ENCODE measurements around the gene TRMT112. TPM values are rescaled to one million over a fixed set of nuclear protein-coding genes. Genes with fewer than 3 reads are reported as not detected.
"Not testable (repeated sequence)": the region's sequence is repeated elsewhere in the genome, so short reads cannot be mapped to it uniquely, and the experiment has no call there.

Gene TRMT112
- total RNA-seq, 8 experiments from 2014 or later, result 169 to 349 (median 254) TPM

DNA sequence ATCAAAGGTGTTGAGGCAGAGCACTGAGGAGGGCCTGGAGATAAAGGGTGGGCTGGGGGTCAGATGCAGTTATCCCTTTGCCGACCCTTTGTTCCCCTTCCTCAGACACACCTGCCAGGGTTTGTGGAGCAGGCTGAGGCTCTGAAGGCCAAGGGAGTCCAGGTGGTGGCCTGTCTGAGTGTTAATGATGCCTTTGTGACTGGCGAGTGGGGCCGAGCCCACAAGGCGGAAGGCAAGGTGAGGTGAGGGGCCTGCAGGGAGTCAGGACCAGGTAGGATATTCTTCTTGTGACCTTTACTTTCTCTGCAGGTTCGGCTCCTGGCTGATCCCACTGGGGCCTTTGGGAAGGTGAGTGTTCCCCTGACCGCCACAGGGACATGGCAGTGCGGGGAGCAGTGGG lies 3.2 kb upstream of the TRMT112 start:
- ATAC-seq (replicated peaks in 6 of 8), result no peak
- Histone ChIP-seq H3K4me1 (replicated peaks in 1 of 2) (peaks cover 11 to 12% of the 10 kb centered on the region in 2 donors), H3K27ac (no peak overlapping the region), H3K4me3 (no peak overlapping the region)
- WGBS, 10 experiments, result 88 to 100% (median 93%) methylated on average over 2 to 6 of the region's 7 CpGs; no CpG with 5 or more reads in 6 of the 10 experiments
- in situ Hi-C loops (cut with MboI; ENCODE audit: low pct_unique_long_range_greater_than_20kb in 2 of 9, low sequenced_read_pairs in 9 of 9, unreplicated experiment in 9 of 9), result no loop called here

DNA sequence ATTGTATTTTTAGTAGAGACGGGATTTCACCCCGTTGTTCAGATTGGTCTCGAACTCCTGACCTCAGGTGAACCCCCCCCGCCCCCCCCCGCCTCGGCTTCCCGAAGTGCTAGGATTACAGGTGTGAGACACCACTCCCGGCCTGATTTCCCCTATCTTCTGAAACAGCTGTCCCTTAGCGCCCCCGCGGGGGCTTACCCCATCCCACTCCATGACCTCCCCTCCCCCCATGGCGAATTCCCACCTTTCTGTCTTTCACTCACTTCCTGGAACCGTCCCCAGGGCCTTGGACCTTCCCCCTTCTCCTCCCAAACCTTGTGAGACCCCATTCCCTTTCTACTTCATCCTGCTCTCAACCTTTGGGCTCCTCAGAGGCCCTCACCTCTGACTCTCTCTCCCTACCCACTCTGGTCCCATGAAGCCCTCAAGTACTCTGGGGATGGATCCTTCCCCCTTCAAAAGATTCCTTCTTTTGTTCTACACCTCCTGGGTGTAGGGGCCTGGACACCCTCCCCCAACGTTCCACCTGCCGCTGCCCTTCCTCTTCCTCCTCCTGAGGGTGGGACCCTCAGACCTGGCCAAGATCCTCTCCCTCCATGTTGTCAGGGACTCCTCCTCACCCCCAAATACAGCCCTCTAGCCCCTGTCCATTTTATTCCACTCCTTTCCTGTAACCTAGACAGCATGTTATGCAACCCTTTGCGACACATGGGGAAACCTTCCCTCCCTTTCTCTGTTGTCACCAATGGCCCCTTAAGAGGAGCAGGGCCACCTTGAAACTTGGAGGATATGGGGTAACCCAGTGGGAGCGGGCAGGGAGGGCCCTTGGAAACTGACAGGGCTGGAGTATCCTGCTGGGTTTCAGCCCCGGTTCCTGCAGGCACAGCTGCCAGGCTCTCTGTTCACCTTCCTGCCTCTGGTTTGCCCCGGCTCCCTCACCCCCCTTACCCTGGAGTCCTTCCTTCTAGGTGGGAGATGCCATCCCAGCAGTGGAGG lies 1.7 kb upstream of the TRMT112 start:
- WGBS, 10 experiments, result 50 to 100% (median 78%) methylated on average over 1 to 5 of the region's 19 CpGs; no CpG with 5 or more reads in 5 of the 10 experiments
- Histone ChIP-seq H3K4me3 (peak overlapping the region; percentile 43 to 84 (median 57)), H3K27ac (peak overlapping the region; percentile 99), H3K4me1 (replicated peaks in 1 of 2) (peaks cover 11 to 12% of the 10 kb centered on the region in 2 donors)
- no peak for ATAC-seq (replicated peaks in 6 of 8)
- in situ Hi-C loops (cut with MboI; ENCODE audit: low pct_unique_long_range_greater_than_20kb in 2 of 9, low sequenced_read_pairs in 9 of 9, unreplicated experiment in 9 of 9), result no loop called here

DNA sequence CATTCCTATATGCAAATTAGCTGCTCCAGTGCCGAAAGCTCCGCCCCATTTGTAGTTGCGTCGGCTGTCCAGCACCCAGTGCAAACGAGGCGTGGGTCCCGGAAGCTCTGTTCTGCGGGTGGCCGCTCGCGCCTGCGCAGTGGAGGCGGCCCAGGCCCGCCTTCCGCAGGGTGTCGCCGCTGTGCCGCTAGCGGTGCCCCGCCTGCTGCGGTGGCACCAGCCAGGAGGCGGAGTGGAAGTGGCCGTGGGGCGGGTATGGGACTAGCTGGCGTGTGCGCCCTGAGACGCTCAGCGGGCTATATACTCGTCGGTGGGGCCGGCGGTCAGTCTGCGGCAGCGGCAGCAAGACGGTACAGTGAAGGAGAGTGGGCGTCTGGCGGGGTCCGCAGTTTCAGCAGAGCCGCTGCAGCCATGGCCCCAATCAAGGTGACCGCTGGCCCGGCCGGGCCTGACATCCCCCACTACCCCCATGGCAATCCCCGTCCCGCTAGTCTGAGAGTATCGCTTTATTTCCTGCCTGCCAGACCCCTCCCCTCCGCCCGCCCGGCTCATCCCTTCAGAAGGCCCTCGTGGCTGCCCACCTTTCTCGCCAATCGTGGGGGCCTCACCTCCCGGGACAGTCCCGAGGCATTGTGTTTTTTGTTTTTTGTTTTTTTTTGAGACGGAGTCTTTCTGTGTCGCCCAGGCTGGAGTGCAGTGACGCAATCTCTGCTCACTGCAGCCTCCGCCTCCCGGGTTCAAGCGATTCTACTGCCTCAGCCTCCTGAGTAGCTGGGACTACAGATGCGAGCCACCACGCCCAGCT lies 804 bp upstream of the TRMT112 start, which contains the start of gene PRDX5:
Gene PRDX5, plus strand, starts transcription at position 161 of the 805 bp plus-strand sequence. Its CDS starts 95 bp downstream, at position 256.
- Histone ChIP-seq H3K4me1 (replicated peaks in 1 of 2) (peaks cover 11 to 12% of the 10 kb centered on the region in 2 donors), H3K4me3 (peak within 1 kb of the TSS; percentile 43 to 84 (median 57)), H3K27ac (peak within 1 kb of the TSS; percentile 99)
- in situ Hi-C loops (cut with MboI; ENCODE audit: low pct_unique_long_range_greater_than_20kb in 2 of 9, low sequenced_read_pairs in 9 of 9, unreplicated experiment in 9 of 9), result no loop called here
- peak; percentile 60 to 90 (median 85) for ATAC-seq (replicated peaks in 6 of 8)
- WGBS, 10 experiments, result 0 to 2% (median 0%) methylated on average over 2 to 20 of the region's 61 CpGs; no CpG with 5 or more reads in 5 of the 10 experiments

DNA sequence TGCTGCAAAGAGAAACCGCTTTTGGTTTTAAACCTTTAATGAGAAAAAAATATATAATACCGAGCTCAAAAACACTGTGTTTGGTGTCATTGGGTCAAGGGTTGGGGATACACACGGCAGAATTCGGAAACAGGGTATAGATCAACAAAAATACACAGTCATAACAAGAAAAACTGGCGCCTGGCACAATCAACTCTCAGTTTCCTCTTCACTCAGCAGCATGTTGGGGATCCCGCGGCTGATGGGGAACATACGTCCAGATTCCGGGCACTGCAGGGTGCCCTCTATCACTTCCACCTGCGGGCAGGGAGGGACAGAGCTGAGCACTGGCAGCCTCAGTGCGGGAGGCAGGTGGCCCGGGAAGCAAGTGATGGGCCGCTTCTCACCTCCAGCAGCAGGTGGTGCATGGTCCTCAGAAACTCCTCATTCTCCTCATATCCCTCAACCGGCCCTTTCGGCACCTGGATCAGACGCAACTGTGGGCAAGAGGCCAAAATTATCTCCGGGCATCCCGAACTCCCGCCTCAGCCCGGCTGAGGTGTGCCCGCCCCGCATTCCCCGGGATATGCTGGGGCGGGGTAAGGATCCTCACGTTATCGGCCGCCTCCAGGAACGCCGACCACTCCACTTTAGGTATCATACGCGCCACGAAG lies 561 bp downstream of the TRMT112 start:
- H3K4me3 ChIP-seq, result peak overlapping the region; percentile 43 to 84 (median 57)
- 0 to 83% (median 20%) methylated on average over 1 to 16 of the region's 32 CpGs; no CpG with 5 or more reads in 3 of the 10 experiments for WGBS, 10 experiments
- peak in 3 of 8 experiments; percentile 0 to 6 (median 0) for ATAC-seq (replicated peaks in 6 of 8)
- H3K27ac ChIP-seq, result peak overlapping the region; percentile 79 to 99
- H3K4me1 ChIP-seq (replicated peaks in 1 of 2), result peaks cover 11 to 12% of the 10 kb centered on the region in 2 donors
- in situ Hi-C loops (cut with MboI; ENCODE audit: low pct_unique_long_range_greater_than_20kb in 2 of 9, low sequenced_read_pairs in 9 of 9, unreplicated experiment in 9 of 9), result no loop called here

DNA sequence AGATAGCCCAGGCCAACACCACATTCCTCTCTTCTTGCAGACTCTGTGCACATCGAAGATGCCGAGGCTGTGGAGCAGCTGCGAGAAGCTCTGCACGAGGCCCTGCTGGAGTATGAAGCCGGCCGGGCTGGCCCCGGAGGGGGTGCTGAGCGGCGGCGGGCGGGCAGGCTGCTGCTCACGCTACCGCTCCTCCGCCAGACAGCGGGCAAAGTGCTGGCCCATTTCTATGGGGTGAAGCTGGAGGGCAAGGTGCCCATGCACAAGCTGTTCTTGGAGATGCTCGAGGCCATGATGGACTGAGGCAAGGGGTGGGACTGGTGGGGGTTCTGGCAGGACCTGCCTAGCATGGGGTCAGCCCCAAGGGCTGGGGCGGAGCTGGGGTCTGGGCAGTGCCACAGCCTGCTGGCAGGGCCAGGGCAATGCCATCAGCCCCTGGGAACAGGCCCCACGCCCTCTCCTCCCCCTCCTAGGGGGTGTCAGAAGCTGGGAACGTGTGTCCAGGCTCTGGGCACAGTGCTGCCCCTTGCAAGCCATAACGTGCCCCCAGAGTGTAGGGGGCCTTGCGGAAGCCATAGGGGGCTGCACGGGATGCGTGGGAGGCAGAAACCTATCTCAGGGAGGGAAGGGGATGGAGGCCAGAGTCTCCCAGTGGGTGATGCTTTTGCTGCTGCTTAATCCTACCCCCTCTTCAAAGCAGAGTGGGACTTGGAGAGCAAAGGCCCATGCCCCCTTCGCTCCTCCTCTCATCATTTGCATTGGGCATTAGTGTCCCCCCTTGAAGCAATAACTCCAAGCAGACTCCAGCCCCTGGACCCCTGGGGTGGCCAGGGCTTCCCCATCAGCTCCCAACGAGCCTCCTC lies 1.5 kb downstream of the TRMT112 start:
- ATAC-seq (replicated peaks in 6 of 8); H3K27ac ChIP-seq; in situ Hi-C loops (cut with MboI; ENCODE audit: low pct_unique_long_range_greater_than_20kb in 2 of 9, low sequenced_read_pairs in 9 of 9, unreplicated experiment in 9 of 9): not testable (repeated sequence)
- peaks cover 11 to 12% of the 10 kb centered on the region in 2 donors for H3K4me1 ChIP-seq (replicated peaks in 1 of 2)
- peak overlapping the region in 3 of 5 donors; percentile 57 to 84 (median 80) for H3K4me3 ChIP-seq
- 0 to 50% methylated on average over 1 to 2 of the region's 25 CpGs; no CpG with 5 or more reads in 8 of the 10 experiments for WGBS, 10 experiments

DNA sequence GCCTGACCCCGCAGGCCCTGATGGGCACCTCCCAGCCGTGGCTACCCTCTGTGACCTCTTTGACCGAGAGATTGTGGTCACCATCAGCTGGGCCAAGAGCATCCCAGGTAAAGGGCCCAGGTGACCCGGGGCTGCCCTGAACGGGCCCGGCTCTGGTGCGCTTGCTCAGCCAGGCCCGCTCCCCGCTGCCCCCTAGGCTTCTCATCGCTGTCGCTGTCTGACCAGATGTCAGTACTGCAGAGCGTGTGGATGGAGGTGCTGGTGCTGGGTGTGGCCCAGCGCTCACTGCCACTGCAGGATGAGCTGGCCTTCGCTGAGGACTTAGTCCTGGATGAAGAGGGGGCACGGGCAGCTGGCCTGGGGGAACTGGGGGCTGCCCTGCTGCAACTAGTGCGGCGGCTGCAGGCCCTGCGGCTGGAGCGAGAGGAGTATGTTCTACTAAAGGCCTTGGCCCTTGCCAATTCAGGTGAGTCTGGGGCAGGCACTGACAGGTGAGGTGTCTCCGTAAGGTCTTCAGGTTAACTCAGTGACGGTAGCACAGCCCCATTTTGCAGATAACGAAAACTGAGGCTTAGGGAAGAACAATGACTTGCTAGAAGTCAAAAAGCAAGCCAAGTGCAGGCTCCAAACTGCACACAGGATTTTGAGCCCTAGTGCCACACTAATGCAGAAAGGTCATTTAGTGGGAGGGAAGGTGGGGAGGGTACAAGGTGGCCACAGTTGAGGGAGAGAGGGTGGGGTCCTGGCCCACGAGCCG lies 2.4 kb downstream of the TRMT112 start:
- no peak overlapping the region for H3K27ac ChIP-seq
- no peak overlapping the region for H3K4me3 ChIP-seq
- H3K4me1 ChIP-seq (replicated peaks in 1 of 2), result peaks cover 11 to 12% of the 10 kb centered on the region in 2 donors
- in situ Hi-C loops (cut with MboI; ENCODE audit: low pct_unique_long_range_greater_than_20kb in 2 of 9, low sequenced_read_pairs in 9 of 9, unreplicated experiment in 9 of 9), result no loop called here
- ATAC-seq (replicated peaks in 6 of 8), result no peak
- WGBS, 10 experiments, result 89 to 100% (median 97%) methylated on average over 1 to 3 of the region's 24 CpGs; no CpG with 5 or more reads in 6 of the 10 experiments

DNA sequence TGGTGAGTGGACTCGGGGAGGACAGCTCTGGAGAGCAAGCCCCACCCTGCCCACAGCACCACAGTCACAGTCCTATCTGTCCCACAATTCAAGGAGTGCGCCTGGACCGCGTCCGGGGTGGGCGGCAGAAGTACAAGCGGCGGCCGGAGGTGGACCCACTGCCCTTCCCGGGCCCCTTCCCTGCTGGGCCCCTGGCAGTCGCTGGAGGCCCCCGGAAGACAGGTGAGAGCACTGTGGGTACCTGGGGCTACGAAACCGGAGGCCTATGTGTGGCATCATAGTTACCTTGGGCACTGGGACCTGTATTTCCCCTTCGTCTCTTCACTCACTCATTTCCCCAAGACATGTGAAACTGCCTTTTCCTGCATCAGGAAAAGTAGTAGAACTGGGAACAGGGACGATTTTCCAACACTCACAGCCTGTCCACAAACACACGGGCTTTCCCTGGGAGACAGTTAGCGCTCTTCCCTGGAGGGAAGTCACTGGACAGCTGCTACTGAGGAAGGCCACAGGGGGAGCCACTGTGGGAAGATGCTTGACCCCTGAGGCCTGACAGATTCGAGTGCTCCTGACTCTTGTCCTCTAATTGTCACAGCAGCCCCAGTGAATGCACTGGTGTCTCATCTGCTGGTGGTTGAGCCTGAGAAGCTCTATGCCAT lies 3.1 kb downstream of the TRMT112 start:
- in situ Hi-C loops (cut with MboI; ENCODE audit: low pct_unique_long_range_greater_than_20kb in 2 of 9, low sequenced_read_pairs in 9 of 9, unreplicated experiment in 9 of 9), result no loop called here
- Histone ChIP-seq H3K4me1 (replicated peaks in 1 of 2) (peaks cover 9 to 10% of the 10 kb centered on the region in 2 donors), H3K27ac (no peak overlapping the region), H3K4me3 (no peak overlapping the region)
- WGBS, 10 experiments, result 71 to 100% (median 82%) methylated on average over 1 to 15 of the region's 19 CpGs; no CpG with 5 or more reads in 6 of the 10 experiments
- ATAC-seq (replicated peaks in 6 of 8), result peak in 1 of 8 experiments; percentile 0

DNA sequence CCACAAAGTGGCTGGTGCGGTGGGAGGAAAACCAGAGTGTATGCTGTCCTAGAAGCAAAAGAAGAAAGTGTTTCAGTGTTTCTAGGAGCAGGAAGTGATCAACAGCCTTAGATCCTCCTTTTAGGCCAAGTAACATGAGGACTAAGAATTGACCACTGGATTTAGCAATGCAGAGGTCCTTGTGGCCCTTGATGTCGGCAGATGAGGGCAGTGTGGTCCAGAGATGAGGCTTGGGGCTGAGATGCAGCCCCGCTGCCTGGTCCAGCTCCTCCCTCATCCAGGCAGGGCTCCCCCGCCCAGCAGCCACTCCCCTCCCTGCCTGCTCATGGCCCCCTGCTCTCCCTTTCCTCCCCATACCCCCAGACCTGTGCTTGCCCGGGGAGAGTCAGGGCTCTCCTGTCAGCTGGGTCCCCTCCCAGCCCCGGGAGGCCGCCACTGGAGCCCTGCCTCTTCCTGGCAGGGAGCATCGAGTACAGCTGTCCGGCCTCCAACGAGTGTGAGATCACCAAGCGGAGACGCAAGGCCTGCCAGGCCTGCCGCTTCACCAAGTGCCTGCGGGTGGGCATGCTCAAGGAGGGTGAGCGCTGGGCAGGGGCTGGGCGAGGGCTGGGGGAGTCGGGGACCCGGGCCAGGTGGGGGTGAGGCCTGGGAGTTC lies 3.7 kb downstream of the TRMT112 start:
- Histone ChIP-seq H3K4me3 (no peak overlapping the region), H3K27ac (no peak overlapping the region), H3K4me1 (replicated peaks in 1 of 2) (peaks cover 4 to 6% of the 10 kb centered on the region in 2 donors)
- in situ Hi-C loops (cut with MboI; ENCODE audit: low pct_unique_long_range_greater_than_20kb in 2 of 9, low sequenced_read_pairs in 9 of 9, unreplicated experiment in 9 of 9), result no loop called here
- 31 to 100% (median 86%) methylated on average over 1 to 2 of the region's 18 CpGs; no CpG with 5 or more reads in 7 of the 10 experiments for WGBS, 10 experiments
- peak in 4 of 8 experiments; percentile 2 to 28 (median 8) for ATAC-seq (replicated peaks in 6 of 8)

DNA sequence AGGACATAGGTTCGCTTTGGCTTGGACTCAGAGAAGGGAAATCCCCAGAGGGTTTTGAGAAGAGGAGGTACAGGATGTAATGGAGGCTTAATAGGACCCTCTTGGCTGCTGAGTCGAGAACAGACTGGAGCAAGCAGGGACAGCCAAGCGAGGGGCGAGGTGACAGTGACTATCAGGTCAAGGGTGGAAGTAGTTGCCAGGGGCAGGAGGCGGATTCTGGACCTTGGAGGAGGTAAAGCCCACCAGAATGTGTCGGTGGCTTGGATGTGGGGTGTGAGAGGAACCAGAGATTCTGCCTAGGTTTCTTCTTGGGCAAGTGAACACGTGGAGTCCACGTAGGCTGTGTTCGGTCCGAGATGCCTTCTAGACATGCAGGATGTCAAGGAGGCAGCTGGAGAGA lies 4.4 kb downstream of the TRMT112 start:
- in situ Hi-C loops (cut with MboI; ENCODE audit: low pct_unique_long_range_greater_than_20kb in 2 of 9, low sequenced_read_pairs in 9 of 9, unreplicated experiment in 9 of 9), result no loop called here
- no peak for ATAC-seq (replicated peaks in 6 of 8)
- H3K4me1 ChIP-seq (replicated peaks in 1 of 2), result peaks cover 4 to 6% of the 10 kb centered on the region in 2 donors
- WGBS, 10 experiments, result 67 to 100% (median 90%) methylated on average over 1 to 9 of the region's 10 CpGs; no CpG with 5 or more reads in 3 of the 10 experiments
- no peak overlapping the region for H3K4me3 ChIP-seq
- H3K27ac ChIP-seq, result no peak overlapping the region

DNA sequence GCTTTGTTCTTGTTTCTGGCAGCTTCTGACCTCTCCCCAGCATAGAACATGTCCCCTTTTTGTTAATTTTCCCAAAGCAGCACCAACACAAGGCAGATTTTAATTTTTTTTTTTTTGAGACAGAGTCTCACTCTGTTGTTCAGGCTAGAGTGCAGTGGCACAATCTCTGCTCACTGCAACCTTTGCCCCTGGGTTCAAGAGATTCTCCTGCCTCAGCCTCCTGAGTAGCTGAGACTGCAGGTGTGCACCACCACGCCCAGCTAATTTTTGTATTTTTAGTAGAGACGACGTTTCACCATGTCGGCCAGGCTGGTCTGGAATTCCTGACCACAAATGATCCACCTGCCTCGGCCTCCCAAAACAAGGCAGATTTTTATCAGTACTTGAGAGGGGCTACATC lies 9.6 kb downstream of the TRMT112 start:
- H3K4me1 ChIP-seq (replicated peaks in 1 of 2), result peaks cover 12% of the 10 kb centered on the region in 2 donors
- ATAC-seq (replicated peaks in 6 of 8); H3K27ac ChIP-seq; in situ Hi-C loops (cut with MboI; ENCODE audit: low pct_unique_long_range_greater_than_20kb in 2 of 9, low sequenced_read_pairs in 9 of 9, unreplicated experiment in 9 of 9); H3K4me3 ChIP-seq: not testable (repeated sequence)
- 60 to 98% (median 95%) methylated on average over 1 to 5 of the region's 5 CpGs; no CpG with 5 or more reads in 4 of the 10 experiments for WGBS, 10 experiments

All from motor neuron (in vitro differentiated cells).